SK-N-SH treated with all-trans-retinoic acid at 6 μM for 48 hours (cell line): Measurements from ENCODE around the gene PIBF1.

Source experiments
- ATAC-seq: fragments of 200-7000 bp; cut with Tn5 transposase; 3 replicates; pipeline ENCODE4 v1.9.1; 2020; ENCODE audit warnings: mild to moderate bottlenecking, moderate library complexity
- ARNTL ChIP-seq: fragments of 450-650 bp; formaldehyde crosslinking; IDR thresholded peaks from 2 replicates; pipeline ENCODE4 v1.5.0; 2020; ENCODE audit warnings: low read depth, mild to moderate bottlenecking, moderate library complexity, borderline replicate concordance
- BACH2 ChIP-seq: fragments of 250-450 bp; sonication (Bioruptor Pico); IDR thresholded peaks from 2 replicates; pipeline ENCODE4 v1.9.0; 2021; ENCODE audit warnings: mild to moderate bottlenecking, borderline replicate concordance
- CREB5 ChIP-seq: fragments of 250-450 bp; sonication (Bioruptor Pico); IDR thresholded peaks from 2 replicates; pipeline ENCODE4 v1.5.1; 2020; ENCODE audit warnings: low read depth, mild to moderate bottlenecking, moderate library complexity
- CSDC2 ChIP-seq: fragments of 250-450 bp; sonication (Bioruptor Pico); IDR thresholded peaks from 2 replicates; pipeline ENCODE4 v1.5.0; 2020; ENCODE audit warnings: mild to moderate bottlenecking, moderate library complexity
- CSRNP3 ChIP-seq: fragments of 250-450 bp; sonication (Bioruptor Pico); IDR thresholded peaks from 2 replicates; pipeline ENCODE4 v1.5.1; 2021; ENCODE audit warnings: mild to moderate bottlenecking, moderate library complexity
- ESRRG ChIP-seq: fragments of 250-450 bp; sonication (Bioruptor Pico); IDR thresholded peaks from 2 replicates; pipeline ENCODE4 v1.6.1; 2021; ENCODE audit warnings: mild to moderate bottlenecking
- GLIS3 ChIP-seq: fragments of 250-450 bp; sonication (Bioruptor Pico); IDR thresholded peaks from 2 replicates; pipeline ENCODE4 v1.5.0; 2020; ENCODE audit warnings: mild to moderate bottlenecking, moderate library complexity
- ISL1 ChIP-seq: fragments of 250-450 bp; sonication (Bioruptor Pico); IDR thresholded peaks from 2 replicates; pipeline ENCODE4 v2.1.2; 2022; ENCODE audit warnings: mild to moderate bottlenecking, moderate library complexity
- OSR1 ChIP-seq: fragments of 250-450 bp; sonication (Bioruptor Pico); IDR thresholded peaks from 2 replicates; pipeline ENCODE4 v1.8.0; 2022; ENCODE audit warnings: moderate library complexity, mild to moderate bottlenecking, inconsistent platforms
- PATZ1 ChIP-seq: fragments of 250-450 bp; sonication (Bioruptor Pico); IDR thresholded peaks from 2 replicates; pipeline ENCODE4 v1.8.0; 2020; ENCODE audit warnings: mild to moderate bottlenecking, moderate library complexity, borderline replicate concordance
- POU6F1 ChIP-seq: fragments of 250-450 bp; sonication (Bioruptor Pico); IDR thresholded peaks from 2 replicates; pipeline ENCODE4 v1.8.0; 2021; ENCODE audit warnings: low read depth, mild to moderate bottlenecking, moderate library complexity, borderline replicate concordance
- PPARA ChIP-seq: fragments of 250-450 bp; sonication (Bioruptor Pico); IDR thresholded peaks from 2 replicates; pipeline ENCODE4 v1.5.0; 2020; ENCODE audit warnings: mild to moderate bottlenecking, borderline replicate concordance
- RARB ChIP-seq: fragments of 250-450 bp; sonication (Bioruptor Pico); IDR thresholded peaks from 2 replicates; pipeline ENCODE4 v1.8.0; 2021; ENCODE audit warnings: mild to moderate bottlenecking, moderate library complexity
- SNAI2 ChIP-seq: fragments of 250-450 bp; sonication (Bioruptor Pico); IDR thresholded peaks from 2 replicates; pipeline ENCODE4 v1.5.0; 2020; ENCODE audit warnings: mild to moderate bottlenecking, moderate library complexity
- TCF4 ChIP-seq: fragments of 250-450 bp; sonication (Bioruptor Pico); IDR thresholded peaks from 2 replicates; pipeline ENCODE4 v1.8.0; 2021; ENCODE audit warnings: mild to moderate bottlenecking, moderate library complexity, borderline replicate concordance
- TOX ChIP-seq: fragments of 250-450 bp; sonication (Bioruptor Pico); IDR thresholded peaks from 2 replicates; pipeline ENCODE4 v1.8.0; 2021; ENCODE audit warnings: mild to moderate bottlenecking, moderate library complexity, borderline replicate concordance
- TSHZ2 ChIP-seq: fragments of 250-450 bp; sonication (Bioruptor Pico); IDR thresholded peaks from 2 replicates; pipeline ENCODE4 v1.5.0; 2020; ENCODE audit warnings: mild to moderate bottlenecking, moderate library complexity
- ZC3H10 ChIP-seq: fragments of 250-450 bp; sonication (Bioruptor Pico); IDR thresholded peaks from 2 replicates; pipeline ENCODE4 v1.5.1; 2021; ENCODE audit warnings: mild to moderate bottlenecking, moderate library complexity
- ZFP30 ChIP-seq: fragments of 450-650 bp; formaldehyde crosslinking; IDR thresholded peaks from 2 replicates; pipeline ENCODE4 v1.5.0; 2022; ENCODE audit warnings: mild to moderate bottlenecking, moderate library complexity
- ZNF565 ChIP-seq: fragments of 450-650 bp; formaldehyde crosslinking; conservative IDR thresholded peaks from 2 replicates; pipeline ENCODE4 v1.5.0; 2020; ENCODE audit warnings: low read depth, mild to moderate bottlenecking, moderate library complexity
- ZNF70 ChIP-seq: fragments of 450-650 bp; formaldehyde crosslinking; IDR thresholded peaks from 2 replicates; pipeline ENCODE4 v1.5.0; 2020; ENCODE audit warnings: mild to moderate bottlenecking, moderate library complexity

PIBF1 gene

GRCh38 chr13:72985610-72986009 lies 203.7 kb downstream of the PIBF1 start:
- no peak for TF ChIP-seq BACH2 (CRISPR knock-in tag)
- TF ChIP-seq ZNF70, result no peak
- no peak for TF ChIP-seq POU6F1 (CRISPR knock-in tag)
- TF ChIP-seq SNAI2 (CRISPR knock-in tag), result no peak
- TF ChIP-seq CREB5, result no peak
- ATAC-seq, result no peak

GRCh38 chr13:72986197-72986596 lies 204.3 kb downstream of the PIBF1 start:
- TF ChIP-seq TOX (no peak), ARNTL (CRISPR knock-in tag) (no peak), ZNF565 (CRISPR knock-in tag) (no peak), RARB (no peak), ZFP30 (CRISPR knock-in tag) (no peak), BACH2 (CRISPR knock-in tag) (no peak), OSR1 (no peak), ZC3H10 (CRISPR knock-in tag) (no peak), ESRRG (CRISPR knock-in tag) (no peak), ISL1 (CRISPR knock-in tag) (no peak), SNAI2 (CRISPR knock-in tag) (no peak), TSHZ2 (CRISPR knock-in tag) (no peak), ZNF70 (no peak), CSRNP3 (no peak), GLIS3 (CRISPR knock-in tag) (no peak), CSDC2 (CRISPR knock-in tag) (no peak), PPARA (CRISPR knock-in tag) (no peak)
- ATAC-seq, result no peak

- TF ChIP-seq PATZ1 (CRISPR knock-in tag) (no peak), ZC3H10 (CRISPR knock-in tag) (no peak), POU6F1 (CRISPR knock-in tag) (no peak), ZNF565 (CRISPR knock-in tag) (no peak), TCF4 (CRISPR knock-in tag) (no peak)
- no peak for ATAC-seq
These were observed 209.0 kb downstream of the PIBF1 start for GRCh38 chr13:72990953-72991352.
